ENCODE data around the gene FTSJ1.
"Not testable (repeated sequence)": the region's sequence is repeated elsewhere in the genome, so short reads cannot be mapped to it uniquely, and the experiment has no call there.

FTSJ1 gene, protein sequence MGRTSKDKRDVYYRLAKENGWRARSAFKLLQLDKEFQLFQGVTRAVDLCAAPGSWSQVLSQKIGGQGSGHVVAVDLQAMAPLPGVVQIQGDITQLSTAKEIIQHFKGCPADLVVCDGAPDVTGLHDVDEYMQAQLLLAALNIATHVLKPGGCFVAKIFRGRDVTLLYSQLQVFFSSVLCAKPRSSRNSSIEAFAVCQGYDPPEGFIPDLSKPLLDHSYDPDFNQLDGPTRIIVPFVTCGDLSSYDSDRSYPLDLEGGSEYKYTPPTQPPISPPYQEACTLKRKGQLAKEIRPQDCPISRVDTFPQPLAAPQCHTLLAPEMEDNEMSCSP

DNA sequence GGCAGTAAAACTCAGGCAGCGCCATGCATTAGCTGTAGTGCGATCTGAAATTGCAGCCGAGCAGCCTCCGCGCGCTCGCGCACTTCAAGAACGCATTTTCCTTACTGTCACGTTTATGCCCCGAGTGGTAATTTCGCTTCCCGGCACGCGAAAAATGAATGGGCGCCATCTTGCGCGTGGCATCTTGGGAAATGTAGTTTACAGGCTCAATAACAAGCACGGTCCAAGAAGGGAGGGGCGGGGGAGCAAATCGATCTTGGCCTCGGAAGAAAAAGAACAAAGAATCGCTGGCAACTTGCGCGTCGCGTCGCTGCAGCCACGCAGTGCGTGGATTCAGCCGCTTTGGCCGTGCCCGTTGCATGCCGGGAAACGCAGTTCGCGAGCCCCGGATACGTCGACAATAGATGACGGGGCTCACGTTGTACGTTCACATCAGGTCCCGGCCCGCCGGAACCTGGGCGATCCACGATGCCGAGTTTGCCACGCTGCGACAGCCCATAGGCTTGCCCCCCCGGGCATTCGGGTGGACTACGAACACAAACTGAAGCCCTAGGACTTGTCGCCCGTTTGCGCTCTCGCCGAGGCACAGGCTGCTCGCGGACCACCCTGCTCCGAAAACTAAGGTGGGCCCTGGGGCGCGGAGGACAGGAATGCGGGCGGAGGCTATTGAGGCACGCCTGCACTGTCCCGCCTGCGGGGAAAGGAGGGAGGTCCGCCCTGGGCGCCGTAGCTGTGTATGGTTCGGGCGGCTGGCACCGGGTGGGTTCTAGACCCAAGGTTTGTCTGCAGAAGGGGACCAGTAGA, at the start of gene FTSJ1:
TSS of gene FTSJ1 (plus strand) at position 426 of the 804 bp plus-strand sequence. CDS start 1,849 bp downstream, outside the sequence.
- peak within 1 kb of the TSS; percentile 69 for H3K27ac ChIP-seq
- DNase-seq (ENCODE audit: low read depth, low spot score) = no peak

DNA sequence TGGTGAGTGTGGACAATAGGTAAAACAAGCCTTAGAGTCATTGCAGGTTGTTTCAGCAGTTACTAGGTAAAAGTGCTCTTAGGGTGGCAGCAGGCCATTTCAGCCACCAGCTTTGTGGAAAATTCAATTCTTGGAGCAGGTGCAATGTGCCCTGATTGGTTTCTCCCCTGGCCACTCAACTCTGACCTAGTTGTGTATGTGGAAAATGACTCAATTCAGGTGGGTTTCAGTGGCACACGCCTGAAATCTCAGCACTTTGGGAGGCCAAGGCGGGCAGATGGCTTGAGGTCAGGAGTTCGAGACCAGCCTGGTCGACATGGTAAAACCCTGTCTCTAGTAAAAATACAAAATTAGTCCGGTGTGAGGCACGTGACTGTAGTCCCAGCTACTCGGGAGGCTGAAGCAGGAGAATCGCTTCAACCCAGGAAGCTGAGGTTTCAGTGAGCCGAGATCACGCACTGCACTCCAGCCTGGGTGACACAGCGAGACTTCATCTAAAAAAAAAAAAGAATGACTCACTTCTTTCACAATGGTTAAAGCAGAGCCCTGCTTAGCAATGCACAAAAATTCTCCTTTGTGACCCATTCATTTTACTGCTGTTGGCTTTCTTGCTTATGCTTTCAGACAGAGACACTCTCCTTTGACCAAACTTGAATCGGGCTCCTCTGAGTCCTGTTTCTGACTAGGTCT, 48.8 kb upstream of the FTSJ1 start:
- not testable (repeated sequence) for H3K27ac ChIP-seq; DNase-seq (ENCODE audit: low read depth, low spot score)

DNA sequence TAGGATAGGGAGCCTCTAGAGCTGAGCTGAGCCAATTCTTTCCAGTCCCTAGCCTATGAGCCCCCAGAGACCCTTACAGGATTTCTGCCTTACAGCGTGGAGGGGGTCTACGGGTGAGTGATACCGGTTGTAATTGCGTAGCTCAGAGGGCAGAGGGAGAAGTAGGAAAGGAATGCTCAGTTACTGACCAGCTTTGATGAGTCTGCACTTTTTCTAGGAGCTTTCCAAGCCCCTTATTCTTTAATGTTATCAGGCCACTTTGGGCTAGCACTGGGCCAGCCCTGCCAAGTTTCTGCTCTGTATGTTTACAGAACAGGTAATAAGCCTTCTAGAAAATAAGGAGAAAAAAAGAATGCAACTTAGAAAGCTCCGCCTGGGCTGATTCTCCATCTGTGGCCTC, 46.4 kb upstream of the FTSJ1 start:
- DNase-seq (ENCODE audit: low read depth, low spot score); H3K27ac ChIP-seq: not testable (repeated sequence)

DNA sequence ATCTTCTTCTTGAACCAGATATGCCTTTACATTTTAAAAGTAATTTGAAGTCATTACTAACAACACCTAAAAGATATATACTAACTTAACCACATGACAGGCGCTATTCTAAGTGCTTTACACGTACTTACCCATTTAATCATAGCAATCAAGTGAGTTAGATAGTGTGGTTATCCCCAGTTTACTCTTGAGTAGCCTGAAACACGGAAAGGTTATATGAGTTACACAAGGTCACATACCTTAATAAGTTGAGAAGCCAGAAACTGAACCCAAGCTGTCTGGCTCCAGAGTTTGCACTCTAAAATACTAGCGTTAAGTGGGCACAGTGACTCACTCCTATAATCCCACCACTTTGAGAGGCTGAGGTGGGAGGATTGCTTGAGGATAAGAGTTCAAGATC, 45.8 kb upstream of the FTSJ1 start:
- not testable (repeated sequence) for H3K27ac ChIP-seq; DNase-seq (ENCODE audit: low read depth, low spot score)

DNA sequence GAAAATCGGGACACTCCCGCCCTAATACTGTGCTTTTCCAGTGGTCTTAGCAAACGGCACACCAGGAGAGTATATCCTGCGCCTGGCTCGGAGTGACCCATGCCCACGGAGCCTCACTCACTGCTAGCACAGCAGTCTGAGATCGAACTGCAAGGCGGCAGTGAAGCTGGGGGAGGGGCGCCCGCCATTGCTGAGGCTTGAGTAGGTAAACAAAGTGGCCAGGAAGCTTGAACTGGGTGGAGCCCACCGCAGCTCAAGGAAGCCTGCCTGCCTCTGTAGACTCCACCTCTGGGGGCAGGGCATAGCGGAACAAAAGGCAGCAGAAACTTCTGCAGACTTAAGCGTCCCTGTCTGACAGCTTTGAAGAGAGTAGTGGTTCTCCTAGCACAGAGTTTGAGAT, 42.3 kb upstream of the FTSJ1 start:
- H3K27ac ChIP-seq; DNase-seq (ENCODE audit: low read depth, low spot score): not testable (repeated sequence)

DNA sequence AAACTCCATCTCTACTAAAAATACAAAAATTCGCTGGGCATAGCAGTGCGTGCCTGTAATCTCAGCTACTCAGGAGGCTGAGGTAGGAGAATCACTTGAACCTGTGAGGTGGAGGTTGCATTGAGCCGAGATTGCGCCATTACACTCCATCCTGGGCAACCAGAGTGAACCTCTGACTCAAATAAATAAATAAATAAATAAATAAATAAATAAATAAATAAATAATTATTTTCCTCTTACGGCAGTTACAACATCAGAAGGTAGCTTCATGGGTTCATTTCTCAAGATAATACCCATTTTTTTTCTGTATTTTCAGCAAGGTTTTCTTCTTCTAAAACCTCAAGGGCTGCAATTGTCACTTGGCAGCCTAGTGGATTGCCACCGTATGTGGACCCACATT, 28.8 kb upstream of the FTSJ1 start:
- H3K27ac ChIP-seq; DNase-seq (ENCODE audit: low read depth, low spot score): not testable (repeated sequence)

DNA sequence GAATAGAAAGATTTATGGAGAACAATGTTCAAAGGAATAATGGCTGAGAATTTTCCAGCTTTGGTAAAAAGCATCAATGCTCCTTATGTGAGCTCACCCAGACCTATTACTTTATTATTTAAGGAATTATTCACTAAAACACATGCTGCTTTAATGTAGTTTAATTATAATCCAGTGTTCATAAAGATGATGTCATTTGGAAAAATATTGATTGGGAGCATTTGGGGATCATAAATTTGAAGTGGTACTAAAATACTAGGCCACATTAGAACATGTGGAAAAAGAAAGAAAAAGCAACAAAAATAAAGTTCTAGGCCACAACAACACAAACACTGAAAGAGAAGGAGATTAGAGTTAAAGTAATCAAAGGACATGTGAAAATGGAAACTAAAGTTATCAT, 25.9 kb upstream of the FTSJ1 start:
- H3K27ac ChIP-seq = no peak overlapping the region
- DNase-seq (ENCODE audit: low read depth, low spot score) = no peak

DNA sequence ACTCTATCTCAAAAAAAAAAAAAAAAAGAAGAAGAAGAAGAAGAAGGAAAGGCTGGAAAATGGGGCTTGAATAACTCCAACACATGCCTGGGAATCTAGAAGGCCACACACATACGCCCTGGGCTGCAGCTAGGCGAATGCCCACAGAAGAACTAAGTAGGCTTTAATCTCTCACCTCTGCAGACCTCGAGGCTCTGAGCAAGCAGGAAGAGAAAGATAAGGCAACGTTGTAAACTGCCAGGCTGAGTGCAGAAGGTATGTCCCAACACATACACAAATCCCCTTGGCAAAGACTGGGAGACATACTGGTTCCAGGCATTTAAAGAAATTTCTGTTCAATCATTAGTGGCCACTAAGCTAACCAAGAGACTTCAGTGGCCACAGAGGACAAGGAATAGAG, 24.3 kb upstream of the FTSJ1 start:
- H3K27ac ChIP-seq = no peak overlapping the region
- DNase-seq (ENCODE audit: low read depth, low spot score) = no peak

DNA sequence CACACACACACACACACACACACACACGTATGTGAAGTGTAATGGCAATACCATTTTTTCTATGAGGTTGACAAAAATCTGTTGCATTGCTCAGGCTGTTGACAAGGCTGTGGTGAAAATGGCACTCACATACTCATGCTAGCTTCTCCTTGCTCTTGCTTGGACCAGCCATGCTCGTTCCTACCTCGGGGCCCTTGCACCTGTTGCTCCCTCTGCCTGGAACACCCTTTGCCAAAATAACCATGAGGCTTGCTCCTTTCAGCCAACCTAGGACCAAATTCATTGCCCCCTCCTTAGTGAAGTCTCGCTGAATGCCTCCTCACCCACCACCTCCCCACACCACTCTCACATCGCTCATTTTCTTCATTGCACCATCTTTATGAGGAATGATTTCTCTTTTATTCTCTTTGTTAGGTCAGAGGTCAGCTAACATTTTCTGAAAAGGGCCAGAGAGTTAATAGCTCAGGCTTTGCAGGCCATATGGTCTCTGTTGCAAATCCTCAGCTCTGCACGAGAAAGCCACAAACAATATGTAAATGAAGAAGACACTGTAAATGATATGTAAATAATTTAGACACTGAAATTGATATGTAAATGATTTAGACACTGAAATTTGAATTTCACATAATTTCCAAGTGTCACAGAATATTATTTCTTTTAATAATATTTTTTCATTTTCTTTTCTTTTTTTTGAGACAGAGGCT, 19.2 kb upstream of the FTSJ1 start:
- no peak overlapping the region for H3K27ac ChIP-seq
- DNase-seq (ENCODE audit: low read depth, low spot score) = no peak

DNA sequence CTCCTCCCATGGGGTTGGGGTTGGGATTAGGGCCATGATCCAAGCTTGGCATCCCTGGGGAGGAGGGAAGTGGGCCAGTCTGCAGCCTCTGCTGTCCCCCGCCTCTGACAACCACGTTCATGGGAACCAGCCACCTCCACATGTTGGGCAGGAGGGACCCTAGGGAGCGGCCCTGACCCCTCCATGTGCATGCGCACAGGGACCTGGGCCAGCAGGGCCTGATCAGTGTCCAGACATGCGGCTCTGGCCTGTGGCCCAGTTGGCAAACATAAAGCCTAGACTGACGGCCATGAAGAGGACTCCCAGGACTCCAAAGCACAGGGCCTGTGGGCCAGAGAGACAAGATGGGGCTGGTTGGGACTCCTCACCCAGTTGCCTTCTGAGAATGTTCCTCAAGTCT, 17.3 kb upstream of the FTSJ1 start:
- no peak overlapping the region for H3K27ac ChIP-seq
- no peak for DNase-seq (ENCODE audit: low read depth, low spot score)

DNA sequence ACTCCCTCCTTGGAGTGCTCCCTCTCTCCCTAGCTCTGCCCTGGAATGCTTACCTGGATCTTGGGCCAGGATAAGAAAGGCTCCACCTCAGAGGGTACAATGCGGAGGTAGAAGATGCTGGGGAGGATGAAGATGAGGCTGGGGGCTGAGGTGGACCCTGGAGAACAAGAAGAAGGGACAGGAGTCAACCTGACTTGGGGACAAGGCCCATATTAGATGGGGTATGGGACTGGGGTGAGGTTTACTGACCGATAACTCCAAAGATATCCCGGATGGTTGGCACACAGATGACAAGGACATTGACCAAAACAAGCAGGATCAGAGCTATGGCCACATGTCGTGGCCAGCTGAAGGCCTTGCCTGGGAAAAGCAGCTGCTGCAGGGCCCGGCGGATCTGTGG, 16.5 kb upstream of the FTSJ1 start:
- H3K27ac ChIP-seq = no peak overlapping the region
- DNase-seq (ENCODE audit: low read depth, low spot score) = no peak

DNA sequence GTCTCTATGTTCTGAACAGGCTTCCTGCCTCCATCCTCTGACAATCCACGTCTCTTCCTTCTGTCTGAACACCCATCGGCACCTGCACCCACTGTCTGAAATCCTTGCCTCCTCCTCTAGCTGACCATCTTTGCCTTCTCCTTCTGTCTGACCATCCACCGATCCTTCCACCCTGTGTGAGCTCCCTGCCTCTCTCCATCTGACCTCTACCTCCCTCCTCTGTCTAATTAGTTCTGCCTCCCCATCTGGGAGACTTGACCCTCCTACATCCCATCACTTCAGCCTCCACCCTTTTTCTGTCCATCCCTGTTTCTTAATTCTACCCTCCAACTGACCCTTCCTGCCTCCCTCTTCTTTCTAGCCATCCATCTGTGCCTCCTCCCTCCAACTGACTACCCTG, 16.0 kb upstream of the FTSJ1 start:
- no peak for DNase-seq (ENCODE audit: low read depth, low spot score)
- H3K27ac ChIP-seq = no peak overlapping the region

DNA sequence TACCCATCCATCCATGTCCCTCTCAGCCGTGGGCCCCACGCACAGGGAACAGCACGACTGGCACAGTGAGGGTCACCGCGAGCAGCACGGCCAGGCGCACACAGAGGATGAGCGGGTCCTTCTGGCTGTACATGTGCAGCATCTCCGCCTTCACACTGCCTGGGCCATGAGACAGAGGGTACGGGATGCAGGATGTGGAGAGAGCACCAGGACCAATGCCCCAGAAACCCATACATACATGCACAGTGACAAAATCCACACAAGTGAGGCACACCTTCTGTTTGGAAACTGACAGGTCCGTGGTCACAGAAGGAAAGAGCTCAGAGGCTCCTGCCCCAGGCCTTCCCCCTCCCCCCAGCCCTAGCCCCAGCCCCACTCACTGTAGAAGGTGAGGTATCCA, 15.4 kb upstream of the FTSJ1 start:
- no peak overlapping the region for H3K27ac ChIP-seq
- no peak for DNase-seq (ENCODE audit: low read depth, low spot score)

DNA sequence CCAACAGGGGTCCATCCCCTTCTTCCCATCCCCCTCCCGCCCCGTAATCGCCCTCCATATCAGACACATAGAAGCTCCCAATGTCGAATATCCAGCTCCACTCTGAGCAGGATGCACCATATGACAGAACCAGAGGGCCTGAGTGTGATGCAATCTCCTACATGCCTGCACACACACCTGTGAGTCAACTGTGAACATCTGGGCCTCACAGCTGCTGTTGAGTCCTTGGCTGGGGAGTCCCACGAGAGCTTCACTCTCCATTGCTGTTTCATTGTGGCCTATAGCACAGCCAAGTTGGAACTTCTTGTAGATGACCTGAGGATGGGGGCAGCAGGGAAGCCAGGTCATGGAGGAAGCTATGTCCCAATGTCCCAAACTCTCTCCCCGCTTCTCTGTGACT, 14.2 kb upstream of the FTSJ1 start:
- DNase-seq (ENCODE audit: low read depth, low spot score) = peak; percentile 52
- peak overlapping the region; percentile 63 for H3K27ac ChIP-seq

DNA sequence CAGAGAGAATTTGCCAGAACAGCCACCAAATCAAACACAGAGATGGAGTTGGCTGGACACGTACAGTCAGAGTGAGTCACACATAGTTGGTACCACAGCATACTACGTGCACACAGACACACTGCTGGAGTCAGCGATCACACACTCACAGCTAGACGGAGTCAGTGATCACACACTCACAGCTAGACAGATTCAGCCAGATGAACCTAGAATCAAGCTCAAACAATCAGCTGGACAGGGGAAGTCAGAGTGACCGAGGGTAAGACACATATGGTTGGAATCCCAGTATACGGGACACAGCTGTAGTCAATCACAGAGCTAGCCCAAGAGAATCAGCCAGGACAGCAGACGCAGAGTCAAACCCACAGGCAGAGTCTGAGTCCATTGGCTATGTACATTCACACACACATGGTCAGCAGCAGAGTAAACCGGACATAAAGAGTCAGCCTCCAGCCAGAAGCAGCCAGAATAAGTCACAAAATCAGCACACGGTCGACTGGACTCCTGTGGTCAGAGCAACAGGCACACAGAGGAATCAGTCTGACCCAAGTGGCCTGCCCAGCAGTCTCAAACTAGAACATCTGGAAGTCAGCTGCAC, 10.6 kb upstream of the FTSJ1 start:
- peak overlapping the region; percentile 63 for H3K27ac ChIP-seq
- DNase-seq (ENCODE audit: low read depth, low spot score) = peak; percentile 64

DNA sequence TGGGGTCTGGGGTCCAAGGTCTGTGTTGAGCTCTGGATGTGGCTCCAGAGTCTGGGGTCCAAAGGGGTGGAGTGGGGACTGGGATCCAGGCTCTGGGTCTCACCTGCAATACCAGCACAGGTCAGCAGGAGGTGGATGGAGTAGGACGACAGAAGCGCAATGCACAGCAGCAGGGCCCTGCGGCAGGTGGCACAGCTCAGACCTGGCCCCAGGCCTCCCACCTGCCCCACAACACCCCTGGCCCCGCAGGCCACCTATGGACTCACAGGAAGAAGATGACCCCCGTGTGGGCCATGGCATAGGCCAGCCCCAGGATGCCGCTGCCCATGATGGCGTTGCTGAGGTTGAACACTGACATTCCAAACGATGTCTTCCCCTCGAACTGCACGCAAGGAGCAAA, 9.3 kb upstream of the FTSJ1 start:
- DNase-seq (ENCODE audit: low read depth, low spot score) = no peak
- H3K27ac ChIP-seq = no peak overlapping the region

DNA sequence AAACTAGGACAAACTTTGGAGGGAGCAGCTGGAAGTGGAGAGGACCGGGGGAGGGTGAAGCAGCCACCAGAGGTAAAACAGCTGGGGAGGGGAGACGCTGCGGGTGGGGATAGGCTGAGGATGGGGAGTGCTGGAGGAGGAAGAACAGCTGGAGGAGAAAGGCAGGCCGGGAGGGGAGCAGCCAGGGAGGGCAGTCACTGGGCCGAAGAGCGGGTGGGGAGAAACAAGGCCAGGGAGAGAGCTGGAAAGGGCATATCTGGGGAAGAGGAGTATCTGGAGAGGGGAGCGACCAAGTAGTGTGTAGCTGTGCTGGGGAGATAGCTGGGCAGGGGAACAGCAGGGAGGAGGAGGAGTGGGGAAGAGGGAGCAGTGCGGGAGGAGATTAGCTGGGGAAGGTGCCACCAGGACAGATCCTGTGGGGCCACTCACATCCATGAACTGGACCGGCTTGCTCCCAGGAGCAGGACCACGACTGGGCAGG, 8.7 kb upstream of the FTSJ1 start:
- H3K27ac ChIP-seq = peak overlapping the region; percentile 32
- no peak for DNase-seq (ENCODE audit: low read depth, low spot score)

DNA sequence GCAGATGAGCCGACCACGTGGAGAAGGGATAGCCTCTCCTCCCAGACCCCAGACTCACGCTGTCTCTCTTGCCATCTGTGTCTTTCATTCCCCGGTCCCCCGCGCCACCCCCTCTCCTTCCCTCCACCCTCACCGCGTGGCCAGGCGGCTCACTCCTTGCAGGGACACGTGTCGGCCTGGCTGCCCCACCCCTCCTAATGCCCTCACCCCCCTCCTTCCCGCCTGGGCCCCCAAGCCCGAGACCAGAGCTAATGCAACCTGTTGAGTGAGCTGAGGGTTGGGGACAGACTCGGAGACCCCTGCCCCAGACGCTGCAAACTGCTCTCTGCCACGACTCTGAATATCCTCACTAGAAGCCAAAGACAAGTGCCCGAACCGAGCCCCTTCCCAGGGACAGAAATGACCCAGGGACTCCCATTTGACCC, 7.7 kb upstream of the FTSJ1 start:
- H3K27ac ChIP-seq = peak overlapping the region; percentile 32
- DNase-seq (ENCODE audit: low read depth, low spot score) = no peak

DNA sequence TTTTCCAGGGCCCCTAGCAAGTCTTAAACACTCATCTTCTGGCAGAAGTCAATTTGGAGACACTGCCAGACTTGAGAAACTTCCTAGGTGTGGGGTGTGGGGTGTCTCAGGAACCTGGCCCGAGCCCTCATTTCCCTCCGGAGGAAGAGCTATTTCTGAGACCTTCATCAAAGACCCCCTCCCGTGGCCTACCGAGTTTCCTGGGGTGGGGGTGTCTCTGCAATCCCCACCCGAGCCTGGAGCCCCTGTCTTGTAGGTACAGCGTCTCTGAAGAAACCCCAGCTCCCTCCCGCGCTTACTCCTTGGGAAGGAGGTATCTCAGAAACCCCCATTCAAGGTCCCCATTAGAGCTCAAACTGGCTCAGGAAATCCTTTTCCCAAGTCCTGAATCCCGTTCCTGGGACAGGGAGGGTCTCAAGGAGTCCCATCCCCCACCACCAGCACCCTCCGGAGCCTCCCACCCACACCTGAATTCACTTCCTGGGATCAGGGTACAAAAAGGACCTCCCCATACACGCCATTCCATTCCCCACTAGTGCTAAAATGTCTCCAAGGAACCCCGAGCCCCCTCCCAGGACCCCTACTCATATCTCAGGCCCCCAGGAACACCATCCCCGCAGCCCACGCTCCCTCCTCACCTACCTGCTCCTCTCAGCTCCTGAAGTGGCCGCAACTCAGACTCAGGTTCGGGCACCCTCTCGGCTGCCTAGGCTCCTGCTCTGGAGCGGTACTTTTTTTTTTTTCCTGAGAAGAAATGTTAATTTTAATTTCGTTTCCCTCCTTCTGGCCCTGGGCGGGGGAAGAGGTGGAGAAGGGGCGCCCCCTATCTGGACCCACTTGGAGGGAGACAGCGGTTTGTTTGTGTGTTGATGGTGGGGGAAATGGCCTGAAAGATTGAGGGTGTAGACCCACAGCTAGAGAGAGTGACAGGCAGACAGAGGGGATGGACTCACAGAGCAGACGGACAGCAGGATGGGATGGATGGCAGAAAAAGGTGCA, 7.0 kb upstream of the FTSJ1 start:
- no peak for DNase-seq (ENCODE audit: low read depth, low spot score)
- peak overlapping the region; percentile 32 for H3K27ac ChIP-seq
